ENCODE results near the gene NTM.

Gene NTM

GRCh38 chr11:131849485-131849884 is 479.1 kb downstream of the NTM start:
- no peak for TF ChIP-seq CTCF (IDR thresholded peaks at IDR 0.05; ENCODE audit: borderline replicate concordance, insufficient read depth, low read depth, low read length)
- no peak overlapping the region for H3K4me3 ChIP-seq (ENCODE audit: low read depth, low read length)

GRCh38 chr11:131850507-131850906 is 480.1 kb downstream of the NTM start:
- TF ChIP-seq CTCF (IDR thresholded peaks at IDR 0.05; ENCODE audit: borderline replicate concordance, insufficient read depth, low read depth, low read length), result no peak
- no peak overlapping the region for H3K4me3 ChIP-seq (ENCODE audit: low read depth, low read length)

GRCh38 chr11:131851964-131852755 is 481.7 kb downstream of the NTM start:
- no peak for TF ChIP-seq CTCF (IDR thresholded peaks at IDR 0.05; ENCODE audit: borderline replicate concordance, insufficient read depth, low read depth, low read length)
- no peak overlapping the region for H3K4me3 ChIP-seq (ENCODE audit: low read depth, low read length)

- no peak for TF ChIP-seq CTCF (IDR thresholded peaks at IDR 0.05; ENCODE audit: borderline replicate concordance, insufficient read depth, low read depth, low read length)
- no peak overlapping the region for H3K4me3 ChIP-seq (ENCODE audit: low read depth, low read length)
These were observed 482.3 kb downstream of the NTM start for GRCh38 chr11:131852757-131853156.

GRCh38 chr11:131854391-131854790 is 484.0 kb downstream of the NTM start:
- no peak for TF ChIP-seq CTCF (IDR thresholded peaks at IDR 0.05; ENCODE audit: borderline replicate concordance, insufficient read depth, low read depth, low read length)
- H3K4me3 ChIP-seq (ENCODE audit: low read depth, low read length), result no peak overlapping the region

- H3K4me3 ChIP-seq (ENCODE audit: low read depth, low read length), result no peak overlapping the region
- TF ChIP-seq CTCF (IDR thresholded peaks at IDR 0.05; ENCODE audit: borderline replicate concordance, insufficient read depth, low read depth, low read length), result no peak
These were observed 484.9 kb downstream of the NTM start for GRCh38 chr11:131855320-131855719.

GRCh38 chr11:131857246-131857645 is 486.8 kb downstream of the NTM start:
- no peak for TF ChIP-seq CTCF (IDR thresholded peaks at IDR 0.05; ENCODE audit: borderline replicate concordance, insufficient read depth, low read depth, low read length)
- H3K4me3 ChIP-seq (ENCODE audit: low read depth, low read length), result no peak overlapping the region

Data from GM12875 (cell line).